ENCODE results near the gene MICAL2. TPM values are rescaled to one million over a fixed set of nuclear protein-coding genes. Genes with fewer than 3 reads are reported as not detected.

MICAL2 gene
- total and polyA plus RNA-seq, 2 of the 8 experiments (the other 6 are each of a cell fraction or from before 2014, with no cell fraction given): 1.3 to 4.1 TPM

GRCh38 chr11:12184699-12185098 lies 74.3 kb downstream of the MICAL2 start (continued):
- TF ChIP-seq CHD7 (IDR thresholded peaks at IDR 0.05; ENCODE audit: insufficient replicate concordance, low read length) (no peak), BRCA1 (IDR thresholded peaks at IDR 0.05; ENCODE audit: low read depth, low read length) (no peak), SUZ12 (IDR thresholded peaks at IDR 0.05; ENCODE audit: low read length) (no peak), MAFK (IDR thresholded peaks at IDR 0.05; ENCODE audit: low read depth, low read length) (no peak), ASH2L (IDR thresholded peaks at IDR 0.05; ENCODE audit: low read length) (no peak), CBX8 (IDR thresholded peaks at IDR 0.05; ENCODE audit: borderline replicate concordance, low read depth, low read length) (no peak), YY1 (IDR thresholded peaks at IDR 0.05; ENCODE audit: low read depth, low read length) (no peak), KDM5A (IDR thresholded peaks at IDR 0.05; ENCODE audit: low read length) (no peak), SP2 (IDR thresholded peaks at IDR 0.05; ENCODE audit: low read length) (no peak)
- TF ChIP-seq, protein P1, sequence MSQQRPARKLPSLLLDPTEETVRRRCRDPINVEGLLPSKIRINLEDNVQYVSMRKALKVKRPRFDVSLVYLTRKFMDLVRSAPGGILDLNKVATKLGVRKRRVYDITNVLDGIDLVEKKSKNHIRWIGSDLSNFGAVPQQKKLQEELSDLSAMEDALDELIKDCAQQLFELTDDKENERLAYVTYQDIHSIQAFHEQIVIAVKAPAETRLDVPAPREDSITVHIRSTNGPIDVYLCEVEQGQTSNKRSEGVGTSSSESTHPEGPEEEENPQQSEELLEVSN (IDR thresholded peaks at IDR 0.05): no peak

All from H1 (cell line).